Liver (tissue), 9 donors: ENCODE results near the gene RDX. TPM values are rescaled to one million over a fixed set of nuclear protein-coding genes. Genes with fewer than 3 reads are reported as not detected.

Experiments used
- DNase-seq: peaks from one replicate; pipeline ENCODE4 v3.0.0-alpha.2; 2017; ENCODE audit warnings: low spot score
- H3K27ac ChIP-seq, 2 donors: one replicate each; pipeline ENCODE4 v1.7.0; 2013; ENCODE audit warnings: inconsistent platforms in 2 of 2, low read length in 2 of 2, control low read depth in 1 of 2, low read depth in 1 of 2, mild to moderate bottlenecking in 1 of 2
- H3K27me3 ChIP-seq, 4 donors: one replicate each; pipeline versions ENCODE4 v1.6.1 to v1.7.0; 2013; ENCODE audit warnings: low read length in 3 of 4, inconsistent platforms in 1 of 4, mild to moderate bottlenecking in 1 of 4, moderate library complexity in 1 of 4; ENCODE audit not compliant: control insufficient read depth in 4 of 4, insufficient read depth in 4 of 4
- H3K36me3 ChIP-seq, 4 donors: one replicate each; pipeline versions ENCODE4 v1.6.1 to v1.7.0; 2013; ENCODE audit warnings: low read length in 3 of 4, mild to moderate bottlenecking in 3 of 4, low read depth in 1 of 4, moderate library complexity in 1 of 4; ENCODE audit not compliant: control insufficient read depth in 4 of 4, insufficient read depth in 3 of 4
- H3K4me1 ChIP-seq, 4 donors: one replicate each; pipeline versions ENCODE4 v1.6.1 to v1.7.0; 2013; ENCODE audit warnings: low read length in 3 of 4, mild to moderate bottlenecking in 3 of 4, moderate library complexity in 1 of 4; ENCODE audit not compliant: control insufficient read depth in 4 of 4, insufficient read depth in 4 of 4
- H3K4me3 ChIP-seq, 3 donors: one replicate each; pipeline versions ENCODE4 v1.6.1 to v1.7.0; 2013; ENCODE audit warnings: low read length in 3 of 3, control low read depth in 1 of 3, low read depth in 1 of 3, mild to moderate bottlenecking in 1 of 3
- H3K9ac ChIP-seq, 2 donors: one replicate each; pipeline ENCODE4 v1.7.0; 2013; ENCODE audit warnings: low read length in 2 of 2, mild to moderate bottlenecking in 2 of 2, moderate library complexity in 2 of 2, control low read depth in 1 of 2, low read depth in 1 of 2
- H3K9me3 ChIP-seq, 4 donors: one replicate each; pipeline versions ENCODE4 v1.6.1 to v1.7.0; 2013; ENCODE audit warnings: low read length in 3 of 4; ENCODE audit not compliant: control insufficient read depth in 4 of 4
- EGR1 ChIP-seq, 2 donors: IDR thresholded peaks; 2 replicates each; pipeline ENCODE4 v1.6.1; 2016 to 2018; ENCODE audit warnings: antibody characterized with exemption in 2 of 2, low read depth in 2 of 2
- FOXA2 ChIP-seq: IDR thresholded peaks from 2 replicates; pipeline ENCODE4 v1.6.1; 2016; ENCODE audit warnings: antibody characterized with exemption
- GABPA ChIP-seq, 2 donors: IDR thresholded peaks in 1 of 2; conservative IDR thresholded peaks in 1 of 2; 2 replicates each; pipeline ENCODE4 v1.6.1; 2016; ENCODE audit warnings: antibody characterized with exemption in 2 of 2, mild to moderate bottlenecking in 1 of 2, moderate library complexity in 1 of 2
- HNF4A ChIP-seq, 2 donors: conservative IDR thresholded peaks; 2 replicates each; pipeline ENCODE4 v1.6.1; 2016; ENCODE audit warnings: antibody characterized with exemption in 2 of 2, mild to moderate bottlenecking in 2 of 2
- HNF4G ChIP-seq: IDR thresholded peaks from 2 replicates; pipeline ENCODE4 v1.6.1; 2016; ENCODE audit warnings: antibody characterized with exemption
- JUND ChIP-seq, 2 donors: IDR thresholded peaks; 2 replicates each; pipeline ENCODE4 v1.6.1; 2016; ENCODE audit warnings: antibody characterized with exemption in 2 of 2
- MAX ChIP-seq: IDR thresholded peaks from 2 replicates; pipeline ENCODE4 v1.6.1; 2016; ENCODE audit warnings: antibody characterized with exemption
- NR2F2 ChIP-seq: IDR thresholded peaks from 2 replicates; pipeline ENCODE4 v1.6.1; 2016; ENCODE audit warnings: antibody characterized with exemption
- RAD21 ChIP-seq, 2 donors: IDR thresholded peaks; 2 replicates each; pipeline ENCODE4 v1.6.1; 2016; ENCODE audit warnings: antibody characterized with exemption in 2 of 2, mild to moderate bottlenecking in 2 of 2
- SP1 ChIP-seq: IDR thresholded peaks from 2 replicates; pipeline ENCODE4 v1.6.1; 2018; ENCODE audit warnings: antibody characterized with exemption, mild to moderate bottlenecking
- TAF1 ChIP-seq: conservative IDR thresholded peaks from 2 replicates; pipeline ENCODE4 v1.6.1; 2016; ENCODE audit warnings: antibody characterized with exemption, mild to moderate bottlenecking
- WGBS: extraction: QIAGEN DNeasy Blood & Tissue Kit; methylation state at CpG from one replicate; pipeline ENCODE4 v1.1.7; 2013; 5-methylcytosine and 5-hydroxymethylcytosine counted together
- polyA plus RNA-seq, 2 donors: library from polyadenylated mRNA; stranded (reverse) in 1 of 2; unstranded in 1 of 2; fragments of 200-250 nt in 1 of 2; fragments of >200 nt in 1 of 2; fragmentation: Nextera tagmentation in 1 of 2; extraction: Ambion mirVana in 1 of 2; gene quantifications; one replicate each; pipeline versions ENCODE4 v1.2.1 to v1.2.3, GENCODE V29; 2013 to 2015
- total RNA-seq, 2 donors: library from RNA; depleted of rRNA; stranded (reverse); fragments of >200 nt; gene quantifications; one replicate each; pipeline ENCODE4 v1.2.3, GENCODE V29; 2014
- TF ChIP-seq, protein P1 (sequence below): fragments of 150-350 bp; IDR thresholded peaks from 2 replicates; pipeline ENCODE4 v1.5.1; 2017; ENCODE audit warnings: improper control_type of control experiment, low read depth, low read length; ENCODE audit not compliant: missing input control
- TF ChIP-seq, protein P2 (sequence below): IDR thresholded peaks from 2 replicates; pipeline ENCODE4 v1.6.1; 2016; ENCODE audit warnings: antibody characterized with exemption, mild to moderate bottlenecking
- TF ChIP-seq, protein P3 (sequence below): IDR thresholded peaks from 2 replicates; pipeline ENCODE4 v1.6.1; 2016; ENCODE audit warnings: antibody characterized with exemption
- donor health status: healthy.
- donor health status: healthy.
- donor health status: healthy.
- donor health status: healthy.
- donor health status: healthy.

RDX gene
- total and polyA plus RNA-seq, 4 donors: 19.9 to 116 (median 53.9) TPM

DNA sequence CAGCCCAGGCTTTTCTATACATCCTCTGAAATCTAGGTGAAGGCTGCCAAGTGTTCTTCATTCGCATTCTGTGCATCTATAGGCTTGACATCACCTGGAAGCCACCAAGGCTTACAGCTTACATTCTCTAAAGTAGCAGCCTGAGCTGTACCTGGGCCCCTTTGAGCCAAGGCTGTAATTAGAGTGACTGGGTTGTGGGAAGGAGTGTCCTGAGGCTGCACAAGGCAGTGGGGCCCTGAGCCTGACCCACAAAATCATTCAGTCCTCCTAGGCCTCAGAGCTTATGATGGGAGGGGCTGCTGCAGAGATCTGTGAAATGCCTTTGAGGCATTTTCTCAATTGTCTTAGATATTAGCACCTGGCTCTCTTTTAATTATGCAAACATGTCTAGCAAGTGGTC is 33.0 kb upstream of the RDX start:
- Histone ChIP-seq H3K4me3 (no peak overlapping the region), H3K4me1 (no peaks in the 10 kb centered on the region), H3K27me3 (no peaks in the 10 kb centered on the region), H3K27ac (no peak overlapping the region), H3K9me3 (no peaks in the 10 kb centered on the region), H3K9ac (no peak overlapping the region), H3K36me3 (no peaks in the 10 kb centered on the region)
- no peak for TF ChIP-seq HNF4G
- 95% methylated on average over 1 of the region's 1 CpG for WGBS
- DNase-seq: no peak

DNA sequence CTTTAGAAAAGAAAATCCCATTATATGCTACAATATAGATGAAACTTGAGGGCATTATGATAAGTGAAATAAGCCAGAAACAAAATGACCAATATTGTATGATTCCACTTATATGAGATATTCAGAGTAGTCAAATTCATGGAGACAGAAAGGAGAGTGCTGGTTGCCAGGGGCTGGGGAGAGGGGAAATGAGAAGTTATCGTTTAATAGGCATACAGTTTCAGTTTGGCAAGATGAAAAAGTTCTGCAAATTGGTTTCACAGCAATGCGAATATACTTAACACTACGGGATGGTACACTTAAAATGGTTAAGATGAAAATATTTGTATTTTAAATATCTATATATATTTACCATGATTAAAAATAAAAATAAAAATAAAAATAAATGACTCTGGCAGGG is 31.1 kb upstream of the RDX start:
- Histone ChIP-seq H3K27me3 (no peaks in the 10 kb centered on the region), H3K4me3 (no peak overlapping the region), H3K27ac (no peak overlapping the region), H3K9me3 (no peaks in the 10 kb centered on the region), H3K9ac (no peak overlapping the region), H3K36me3 (no peaks in the 10 kb centered on the region), H3K4me1 (no peaks in the 10 kb centered on the region)
- DNase-seq: no peak
- TF ChIP-seq FOXA2 (no peak), HNF4G (no peak), SP1 (no peak), RAD21 (IDR thresholded peaks at IDR 0.05) (no peak), GABPA (IDR thresholded peaks at IDR 0.05 in 1 of 2, conservative IDR thresholded peaks at IDR 0.05 in 1 of 2) (no peak), NR2F2 (no peak), HNF4A (conservative IDR thresholded peaks at IDR 0.05) (no peak)
- TF ChIP-seq, protein P1, sequence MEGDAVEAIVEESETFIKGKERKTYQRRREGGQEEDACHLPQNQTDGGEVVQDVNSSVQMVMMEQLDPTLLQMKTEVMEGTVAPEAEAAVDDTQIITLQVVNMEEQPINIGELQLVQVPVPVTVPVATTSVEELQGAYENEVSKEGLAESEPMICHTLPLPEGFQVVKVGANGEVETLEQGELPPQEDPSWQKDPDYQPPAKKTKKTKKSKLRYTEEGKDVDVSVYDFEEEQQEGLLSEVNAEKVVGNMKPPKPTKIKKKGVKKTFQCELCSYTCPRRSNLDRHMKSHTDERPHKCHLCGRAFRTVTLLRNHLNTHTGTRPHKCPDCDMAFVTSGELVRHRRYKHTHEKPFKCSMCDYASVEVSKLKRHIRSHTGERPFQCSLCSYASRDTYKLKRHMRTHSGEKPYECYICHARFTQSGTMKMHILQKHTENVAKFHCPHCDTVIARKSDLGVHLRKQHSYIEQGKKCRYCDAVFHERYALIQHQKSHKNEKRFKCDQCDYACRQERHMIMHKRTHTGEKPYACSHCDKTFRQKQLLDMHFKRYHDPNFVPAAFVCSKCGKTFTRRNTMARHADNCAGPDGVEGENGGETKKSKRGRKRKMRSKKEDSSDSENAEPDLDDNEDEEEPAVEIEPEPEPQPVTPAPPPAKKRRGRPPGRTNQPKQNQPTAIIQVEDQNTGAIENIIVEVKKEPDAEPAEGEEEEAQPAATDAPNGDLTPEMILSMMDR: no peak
- TF ChIP-seq, protein P2, sequence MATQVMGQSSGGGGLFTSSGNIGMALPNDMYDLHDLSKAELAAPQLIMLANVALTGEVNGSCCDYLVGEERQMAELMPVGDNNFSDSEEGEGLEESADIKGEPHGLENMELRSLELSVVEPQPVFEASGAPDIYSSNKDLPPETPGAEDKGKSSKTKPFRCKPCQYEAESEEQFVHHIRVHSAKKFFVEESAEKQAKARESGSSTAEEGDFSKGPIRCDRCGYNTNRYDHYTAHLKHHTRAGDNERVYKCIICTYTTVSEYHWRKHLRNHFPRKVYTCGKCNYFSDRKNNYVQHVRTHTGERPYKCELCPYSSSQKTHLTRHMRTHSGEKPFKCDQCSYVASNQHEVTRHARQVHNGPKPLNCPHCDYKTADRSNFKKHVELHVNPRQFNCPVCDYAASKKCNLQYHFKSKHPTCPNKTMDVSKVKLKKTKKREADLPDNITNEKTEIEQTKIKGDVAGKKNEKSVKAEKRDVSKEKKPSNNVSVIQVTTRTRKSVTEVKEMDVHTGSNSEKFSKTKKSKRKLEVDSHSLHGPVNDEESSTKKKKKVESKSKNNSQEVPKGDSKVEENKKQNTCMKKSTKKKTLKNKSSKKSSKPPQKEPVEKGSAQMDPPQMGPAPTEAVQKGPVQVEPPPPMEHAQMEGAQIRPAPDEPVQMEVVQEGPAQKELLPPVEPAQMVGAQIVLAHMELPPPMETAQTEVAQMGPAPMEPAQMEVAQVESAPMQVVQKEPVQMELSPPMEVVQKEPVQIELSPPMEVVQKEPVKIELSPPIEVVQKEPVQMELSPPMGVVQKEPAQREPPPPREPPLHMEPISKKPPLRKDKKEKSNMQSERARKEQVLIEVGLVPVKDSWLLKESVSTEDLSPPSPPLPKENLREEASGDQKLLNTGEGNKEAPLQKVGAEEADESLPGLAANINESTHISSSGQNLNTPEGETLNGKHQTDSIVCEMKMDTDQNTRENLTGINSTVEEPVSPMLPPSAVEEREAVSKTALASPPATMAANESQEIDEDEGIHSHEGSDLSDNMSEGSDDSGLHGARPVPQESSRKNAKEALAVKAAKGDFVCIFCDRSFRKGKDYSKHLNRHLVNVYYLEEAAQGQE: no peak
- 94% methylated on average over 3 of the region's 3 CpGs for WGBS

DNA sequence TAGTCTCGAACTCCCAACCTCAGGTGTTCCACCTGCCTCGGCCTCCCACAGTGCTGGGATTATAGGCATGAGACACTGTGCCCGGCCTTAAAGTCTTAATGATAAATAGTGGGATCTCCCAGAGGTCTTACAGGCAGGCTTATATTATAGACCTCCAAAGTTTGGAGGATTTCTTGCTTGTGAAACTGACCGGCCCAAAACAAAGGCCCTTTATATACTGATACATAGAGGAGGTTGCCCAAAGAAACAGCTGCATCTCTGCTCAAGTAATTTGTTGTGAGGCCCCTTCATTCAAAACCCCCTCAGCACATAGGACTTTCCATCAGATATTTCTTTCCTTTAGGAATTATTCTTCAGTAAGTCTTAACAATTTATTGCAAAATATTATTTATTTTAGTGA is 27.4 kb upstream of the RDX start:
- 97% methylated on average over 4 of the region's 4 CpGs for WGBS
- Histone ChIP-seq H3K36me3 (no peaks in the 10 kb centered on the region), H3K4me1 (no peaks in the 10 kb centered on the region), H3K4me3 (no peak overlapping the region), H3K27me3 (no peaks in the 10 kb centered on the region), H3K9me3 (no peaks in the 10 kb centered on the region), H3K9ac (no peak overlapping the region), H3K27ac (no peak overlapping the region)
- TF ChIP-seq EGR1 (IDR thresholded peaks at IDR 0.05; ENCODE audit: low read depth in 2 of 2) (no peak), TAF1 (no peak), MAX (no peak), GABPA (IDR thresholded peaks at IDR 0.05 in 1 of 2, conservative IDR thresholded peaks at IDR 0.05 in 1 of 2) (no peak), FOXA2 (no peak), NR2F2 (no peak), JUND (IDR thresholded peaks at IDR 0.05) (no peak)
- TF ChIP-seq, protein P3, sequence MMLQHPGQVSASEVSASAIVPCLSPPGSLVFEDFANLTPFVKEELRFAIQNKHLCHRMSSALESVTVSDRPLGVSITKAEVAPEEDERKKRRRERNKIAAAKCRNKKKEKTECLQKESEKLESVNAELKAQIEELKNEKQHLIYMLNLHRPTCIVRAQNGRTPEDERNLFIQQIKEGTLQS: no peak
- no peak for DNase-seq
